ENCODE results near the gene CTSW. TPM values are rescaled to one million over a fixed set of nuclear protein-coding genes. Genes with fewer than 3 reads are reported as not detected.
A peak's percentile ranks its signal among the peaks of the same experiment; 100 is the strongest.

CTSW gene
- total RNA-seq, 1 experiment from 2014 or later: not detected

DNA sequence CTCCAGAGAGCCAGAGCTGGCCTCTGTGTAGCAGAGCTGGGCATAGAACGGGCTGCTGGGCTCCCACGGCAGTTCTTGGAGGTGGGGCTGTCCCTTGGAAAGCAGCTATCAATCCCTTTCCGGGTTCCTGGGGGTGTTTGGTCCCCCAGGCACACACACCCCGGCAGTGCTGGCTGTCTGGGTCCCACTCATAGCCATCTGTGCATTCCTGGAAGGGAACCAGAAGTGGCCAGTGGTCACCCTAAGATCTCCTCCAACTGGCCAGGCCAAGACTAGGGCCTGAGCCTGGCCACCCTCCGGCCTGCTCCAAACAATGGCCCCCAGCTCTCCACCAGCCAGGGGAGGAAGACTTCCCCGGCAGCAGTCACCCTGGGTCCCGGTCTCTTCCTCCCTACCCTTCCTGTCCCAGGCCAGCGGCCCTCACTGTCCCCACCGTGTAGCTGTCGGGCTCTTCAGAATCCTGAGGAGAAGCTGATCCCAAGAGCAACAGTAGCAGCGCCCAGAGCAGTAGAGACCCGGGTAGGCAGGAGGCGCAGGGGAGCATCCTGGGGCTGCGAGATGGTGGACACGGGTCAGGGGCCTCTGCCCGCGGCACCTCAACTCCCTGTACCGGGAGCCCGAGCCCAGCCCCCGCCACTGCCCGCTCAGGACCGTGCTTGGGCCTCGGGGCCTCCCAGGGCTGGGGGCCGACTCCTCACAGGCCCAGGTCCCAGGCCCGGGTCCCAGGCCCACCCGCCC lies 7.7 kb upstream of the CTSW start:
- H3K27me3 Mint-ChIP-seq (ENCODE audit: insufficient read depth, unreplicated experiment): no peaks in the 10 kb centered on the region
- TF ChIP-seq, protein P1, sequence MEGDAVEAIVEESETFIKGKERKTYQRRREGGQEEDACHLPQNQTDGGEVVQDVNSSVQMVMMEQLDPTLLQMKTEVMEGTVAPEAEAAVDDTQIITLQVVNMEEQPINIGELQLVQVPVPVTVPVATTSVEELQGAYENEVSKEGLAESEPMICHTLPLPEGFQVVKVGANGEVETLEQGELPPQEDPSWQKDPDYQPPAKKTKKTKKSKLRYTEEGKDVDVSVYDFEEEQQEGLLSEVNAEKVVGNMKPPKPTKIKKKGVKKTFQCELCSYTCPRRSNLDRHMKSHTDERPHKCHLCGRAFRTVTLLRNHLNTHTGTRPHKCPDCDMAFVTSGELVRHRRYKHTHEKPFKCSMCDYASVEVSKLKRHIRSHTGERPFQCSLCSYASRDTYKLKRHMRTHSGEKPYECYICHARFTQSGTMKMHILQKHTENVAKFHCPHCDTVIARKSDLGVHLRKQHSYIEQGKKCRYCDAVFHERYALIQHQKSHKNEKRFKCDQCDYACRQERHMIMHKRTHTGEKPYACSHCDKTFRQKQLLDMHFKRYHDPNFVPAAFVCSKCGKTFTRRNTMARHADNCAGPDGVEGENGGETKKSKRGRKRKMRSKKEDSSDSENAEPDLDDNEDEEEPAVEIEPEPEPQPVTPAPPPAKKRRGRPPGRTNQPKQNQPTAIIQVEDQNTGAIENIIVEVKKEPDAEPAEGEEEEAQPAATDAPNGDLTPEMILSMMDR (IDR thresholded peaks at IDR 0.05; ENCODE audit: unreplicated experiment): no peak
- DNase-seq (ENCODE audit: unreplicated experiment): no peak
- BruUV-seq (replicated peaks): no TSS peak
- H3K9me3 Mint-ChIP-seq (ENCODE audit: unreplicated experiment): no peaks in the 10 kb centered on the region
- CTCF ChIA-PET: interaction anchor here (1.3 to 4.5 kb wide), 4 partner anchors 12 to 173 kb away, joined by 4 to 41 read pairs (median 11); partner anchors contain the start of gene MUS81
- H3K4me3 Mint-ChIP-seq (ENCODE audit: unreplicated experiment): peak overlapping the region; percentile 14
- H3K36me3 Mint-ChIP-seq (ENCODE audit: insufficient read depth, unreplicated experiment): peaks cover 5% of the 10 kb centered on the region
- POLR2A ChIA-PET: interaction anchor here (0.6 to 4.6 kb wide), 9 partner anchors 12 to 269 kb away, joined by 3 to 57 read pairs (median 3); partner anchors contain the start of genes CATSPER1, CCDC85B, CFL1 and FIBP
- intact Hi-C loops (cut with micrococcal nuclease): no loop called here
- peaks cover 7% of the 10 kb centered on the region for H3K4me1 Mint-ChIP-seq (ENCODE audit: insufficient read depth, unreplicated experiment)
- no peak overlapping the region for H3K27ac Mint-ChIP-seq (ENCODE audit: low read depth, unreplicated experiment)

DNA sequence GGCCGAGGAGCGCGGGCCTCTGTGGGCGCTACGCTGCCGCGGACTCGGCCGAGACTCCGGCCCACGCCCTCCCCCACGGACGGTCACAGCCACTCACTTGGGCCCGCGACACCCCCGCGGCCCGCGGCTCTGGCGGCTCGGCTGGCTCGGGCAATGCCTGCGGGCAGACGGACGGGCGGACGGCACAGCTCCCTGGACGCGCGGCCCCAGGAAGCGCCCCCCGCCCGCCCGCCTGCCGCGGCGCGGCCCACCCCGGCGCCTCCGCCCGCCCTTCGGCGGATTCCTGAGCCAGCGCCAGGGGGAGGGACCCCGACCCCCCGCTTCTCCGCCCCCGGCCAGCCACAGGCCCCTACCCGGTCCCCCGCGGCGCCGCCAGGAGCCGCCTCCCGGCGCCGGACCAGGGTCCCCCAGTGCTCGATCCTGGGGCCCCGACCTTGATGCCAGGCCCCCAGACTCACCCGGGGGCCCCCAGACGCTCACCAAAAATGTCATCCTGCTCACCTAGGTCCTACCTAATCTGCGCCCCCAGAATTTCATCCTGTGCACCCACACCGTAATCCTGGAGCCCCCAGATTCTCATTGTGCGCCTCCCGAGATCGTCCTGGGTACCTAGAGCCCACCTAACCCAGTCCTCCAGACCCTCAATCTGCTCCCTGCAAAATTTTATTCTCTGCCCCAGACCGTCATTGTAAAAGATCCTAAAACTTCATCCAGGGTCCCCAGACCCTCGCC lies 6.9 kb upstream of the CTSW start, which contains the start of gene EFEMP2:
Gene EFEMP2 (minus strand): TSS at position 215 of the 732 bp plus-strand sequence. CDS start 446 bp downstream, outside the sequence.
- Mint-ChIP-seq H3K4me1 (ENCODE audit: insufficient read depth, unreplicated experiment) (peaks cover 7% of the 10 kb centered on the region), H3K36me3 (ENCODE audit: insufficient read depth, unreplicated experiment) (no peaks in the 10 kb centered on the region), H3K4me3 (ENCODE audit: unreplicated experiment) (peak within 1 kb of the TSS; percentile 78), H3K27ac (ENCODE audit: low read depth, unreplicated experiment) (peak within 1 kb of the TSS; percentile 87), H3K9me3 (ENCODE audit: unreplicated experiment) (no peaks in the 10 kb centered on the region), H3K27me3 (ENCODE audit: insufficient read depth, unreplicated experiment) (no peaks in the 10 kb centered on the region)
- TF ChIP-seq, protein P1 (IDR thresholded peaks at IDR 0.05; ENCODE audit: unreplicated experiment): no peak
- ChIA-PET POLR2A (interaction anchor here (0.7 to 4.6 kb wide), 7 partner anchors 13 to 258 kb away, joined by 3 to 57 read pairs (median 4); partner anchors contain the start of genes CATSPER1, CCDC85B, CFL1 and FIBP), CTCF (interaction anchor here (1.8 to 4.5 kb wide), 3 partner anchors 12 to 13 kb away, joined by 15 to 41 read pairs (median 20); partner anchors contain the start of gene MUS81)
- no peak for DNase-seq (ENCODE audit: unreplicated experiment)
- intact Hi-C loops (cut with micrococcal nuclease): no loop called here
- no TSS peak for BruUV-seq (replicated peaks)

DNA sequence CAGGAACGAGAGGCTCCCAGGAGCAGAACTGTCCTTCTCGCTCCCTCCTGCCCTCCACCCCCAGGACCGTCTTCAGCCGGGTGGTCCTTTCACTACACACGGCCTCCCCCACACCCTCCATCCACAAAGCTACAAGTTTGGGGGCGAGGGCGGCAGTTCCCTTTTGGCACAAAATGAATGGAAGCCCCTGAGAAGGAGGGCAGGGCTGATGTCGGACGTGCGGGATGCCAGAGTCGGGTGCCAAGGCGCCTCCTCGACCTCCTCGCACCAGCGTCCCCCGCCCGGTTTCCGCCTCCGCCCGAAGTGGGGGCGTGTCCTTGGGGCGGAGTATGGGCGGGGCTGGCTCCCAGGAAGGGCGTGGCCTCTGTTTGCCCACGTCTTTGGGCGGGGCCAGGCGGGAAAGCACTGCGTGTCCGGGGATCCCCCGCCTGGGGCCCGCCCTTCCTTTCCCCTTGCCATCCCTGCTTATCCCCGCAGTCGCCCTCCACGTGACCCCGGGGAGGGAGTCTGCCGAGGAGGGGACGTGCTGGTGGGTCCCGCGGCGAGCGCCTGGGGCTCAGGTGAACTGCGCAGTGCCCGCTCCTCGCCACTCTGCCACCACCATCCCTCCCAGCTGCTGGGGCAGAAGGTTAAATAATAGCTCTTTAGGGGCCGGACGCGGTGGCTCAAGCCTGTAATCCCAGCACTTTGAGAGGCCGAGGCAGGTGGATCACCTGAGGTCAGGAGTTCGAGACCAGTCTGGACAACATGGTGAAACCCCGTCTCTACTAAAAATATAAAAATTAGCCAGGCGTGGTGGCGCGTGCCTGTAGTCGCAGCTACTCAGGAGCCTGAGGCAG lies 6.1 kb upstream of the CTSW start:
- peak; percentile 92 for DNase-seq (ENCODE audit: unreplicated experiment)

More for the DNA sequence above, 6.1 kb upstream of the CTSW start:
- Mint-ChIP-seq H3K27me3 (ENCODE audit: insufficient read depth, unreplicated experiment) (no peaks in the 10 kb centered on the region), H3K27ac (ENCODE audit: low read depth, unreplicated experiment) (peak overlapping the region; percentile 87), H3K4me3 (ENCODE audit: unreplicated experiment) (peak overlapping the region; percentile 78), H3K36me3 (ENCODE audit: insufficient read depth, unreplicated experiment) (no peaks in the 10 kb centered on the region), H3K4me1 (ENCODE audit: insufficient read depth, unreplicated experiment) (peaks cover 7% of the 10 kb centered on the region), H3K9me3 (ENCODE audit: unreplicated experiment) (no peaks in the 10 kb centered on the region)
- ChIA-PET POLR2A (interaction anchor here (0.6 to 2.2 kb wide), 10 partner anchors 11 to 487 kb away, joined by 3 to 18 read pairs (median 4); partner anchors contain the start of genes C11orf68, CCDC85B, CFL1 and FIBP), CTCF (interaction anchor here (0.6 to 2.1 kb wide), 7 partner anchors 11 to 162 kb away, joined by 3 to 20 read pairs (median 4); partner anchors contain the start of genes CCDC85B, FIBP, KAT5 and MUS81)
- no TSS peak for BruUV-seq (replicated peaks)
- TF ChIP-seq, protein P1 (IDR thresholded peaks at IDR 0.05; ENCODE audit: unreplicated experiment): no peak
- intact Hi-C loops (cut with micrococcal nuclease): no loop called here

All from MCF 10A (cell line).